Right lobe of liver (tissue), 4 donors: ENCODE results near the gene GLCE.

Source experiments
- POLR2A ChIP-seq: fragments of 450-650 bp; IDR thresholded peaks from one replicate; pipeline ENCODE4 v1.6.1; 2017; ENCODE audit warnings: antibody characterized with exemption, mild to moderate bottlenecking
- TF ChIP-seq, protein P1 (sequence below), 4 donors: fragments of 200-600 bp in 3 of 4; fragments of 450-650 bp in 1 of 4; IDR thresholded peaks; one replicate each; pipeline versions ENCODE4 v1.5.1 to v1.8.0; 2016 to 2022; ENCODE audit warnings: antibody characterized with exemption in 4 of 4, mild to moderate bottlenecking in 2 of 4
- donor health status: DM: no; HTN: no; CAD: no.
- donor health status: DM: no; HTN: no; CAD: no.
- donor health status: DM: no; HTN: yes; CAD: no.

DNA sequence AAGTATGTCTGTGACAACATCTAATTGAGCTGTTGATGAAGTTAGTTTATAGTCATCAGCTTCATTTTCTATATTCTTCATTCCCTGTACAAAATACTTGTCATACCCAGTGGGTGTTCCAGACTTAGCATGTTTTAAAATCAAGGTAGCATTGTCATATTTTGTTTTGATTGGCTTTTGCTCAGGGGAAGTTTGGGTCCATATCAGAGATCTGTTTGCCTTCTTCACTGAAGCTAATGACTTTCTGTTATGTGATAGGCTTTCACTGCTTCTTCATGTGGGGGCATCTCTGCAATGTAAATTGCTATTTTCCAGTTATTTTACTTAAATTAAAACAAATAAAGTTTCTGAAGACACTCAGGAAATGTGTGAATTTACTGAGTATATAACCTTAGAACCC, 15.1 kb downstream of the GLCE start:
- TF ChIP-seq, protein P1, sequence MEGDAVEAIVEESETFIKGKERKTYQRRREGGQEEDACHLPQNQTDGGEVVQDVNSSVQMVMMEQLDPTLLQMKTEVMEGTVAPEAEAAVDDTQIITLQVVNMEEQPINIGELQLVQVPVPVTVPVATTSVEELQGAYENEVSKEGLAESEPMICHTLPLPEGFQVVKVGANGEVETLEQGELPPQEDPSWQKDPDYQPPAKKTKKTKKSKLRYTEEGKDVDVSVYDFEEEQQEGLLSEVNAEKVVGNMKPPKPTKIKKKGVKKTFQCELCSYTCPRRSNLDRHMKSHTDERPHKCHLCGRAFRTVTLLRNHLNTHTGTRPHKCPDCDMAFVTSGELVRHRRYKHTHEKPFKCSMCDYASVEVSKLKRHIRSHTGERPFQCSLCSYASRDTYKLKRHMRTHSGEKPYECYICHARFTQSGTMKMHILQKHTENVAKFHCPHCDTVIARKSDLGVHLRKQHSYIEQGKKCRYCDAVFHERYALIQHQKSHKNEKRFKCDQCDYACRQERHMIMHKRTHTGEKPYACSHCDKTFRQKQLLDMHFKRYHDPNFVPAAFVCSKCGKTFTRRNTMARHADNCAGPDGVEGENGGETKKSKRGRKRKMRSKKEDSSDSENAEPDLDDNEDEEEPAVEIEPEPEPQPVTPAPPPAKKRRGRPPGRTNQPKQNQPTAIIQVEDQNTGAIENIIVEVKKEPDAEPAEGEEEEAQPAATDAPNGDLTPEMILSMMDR (IDR thresholded peaks at IDR 0.05): no peak
- no peak for TF ChIP-seq POLR2A
